SW480 (cell line): ENCODE results near the gene CREB5.

ENCODE experiments used
- DNase-seq: peaks from one replicate; pipeline ENCODE4 v3.0.0-alpha.2; 2016; ENCODE audit warnings: low spot score

Gene CREB5

DNA sequence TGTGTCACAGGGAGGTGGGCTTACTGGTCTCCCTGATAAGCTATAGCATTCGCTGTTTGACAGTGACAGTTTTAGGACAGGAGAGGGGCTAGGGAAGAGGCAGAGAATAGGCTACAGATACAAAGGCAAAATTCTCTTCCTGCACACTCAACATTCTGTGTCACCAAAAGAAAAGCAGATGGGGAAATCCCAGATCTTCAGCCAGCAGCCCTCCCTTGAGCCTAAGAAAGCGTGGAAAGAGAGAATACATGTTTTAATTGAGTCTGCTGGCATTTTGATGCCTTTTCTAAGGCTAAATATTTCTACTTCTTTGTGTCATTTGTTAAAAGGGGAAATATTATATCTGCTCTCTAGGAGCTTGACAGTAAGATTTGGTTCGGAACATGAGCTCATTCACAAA lies 298.8 kb downstream of the CREB5 start:
- DNase-seq = no peak

GRCh38 chr7:28714459-28715120 lies 302.3 kb downstream of the CREB5 start:
- DNase-seq = no peak

GRCh38 chr7:28717445-28718054 lies 305.2 kb downstream of the CREB5 start:
- no peak for DNase-seq

DNA sequence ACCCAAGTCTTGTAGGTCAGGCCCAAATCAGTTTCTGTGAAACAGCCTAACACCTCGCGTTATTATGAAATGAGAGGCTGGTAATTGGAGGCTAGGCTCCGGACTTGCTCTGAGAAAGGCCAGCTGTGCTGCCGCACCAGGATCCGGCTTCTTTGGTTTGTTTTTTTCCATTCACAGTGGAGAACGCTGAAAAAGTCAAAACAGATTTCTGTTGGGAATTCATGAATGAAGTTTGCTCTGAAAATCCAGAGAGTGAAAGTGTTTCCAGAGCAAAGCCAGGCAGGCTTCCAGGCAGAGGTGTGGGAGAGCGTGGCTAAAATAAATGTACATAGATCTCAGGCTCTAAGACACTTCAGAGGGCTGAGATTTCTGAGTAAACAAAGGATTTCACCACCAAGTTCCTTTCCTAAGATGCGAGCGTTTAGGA lies 305.8 kb downstream of the CREB5 start:
- no peak for DNase-seq

GRCh38 chr7:28718545-28718944 lies 306.2 kb downstream of the CREB5 start:
- no peak for DNase-seq

- DNase-seq = no peak
Observed at GRCh38 chr7:28722684-28723083, 310.4 kb downstream of the CREB5 start.

DNA sequence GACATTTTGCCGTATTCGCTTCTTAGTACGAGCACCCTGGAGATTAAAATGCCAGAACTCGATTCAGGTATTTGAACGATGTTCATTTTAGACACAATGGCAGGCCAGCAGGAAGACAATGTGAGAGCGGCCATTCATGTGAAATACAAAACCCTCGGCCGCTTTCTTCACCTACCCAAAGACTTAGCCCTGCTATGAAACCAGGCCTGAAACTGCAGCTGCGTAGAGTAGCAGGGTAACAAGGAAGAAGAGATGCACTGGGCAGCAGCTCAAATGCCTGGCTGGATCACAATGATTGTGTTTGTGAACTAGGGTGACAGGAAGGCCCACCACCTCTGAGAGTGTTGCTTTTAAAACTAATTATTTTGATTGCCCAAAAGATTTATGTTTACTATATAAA lies 311.0 kb downstream of the CREB5 start:
- no peak for DNase-seq

GRCh38 chr7:28724563-28724962 lies 312.2 kb downstream of the CREB5 start:
- DNase-seq = no peak

DNA sequence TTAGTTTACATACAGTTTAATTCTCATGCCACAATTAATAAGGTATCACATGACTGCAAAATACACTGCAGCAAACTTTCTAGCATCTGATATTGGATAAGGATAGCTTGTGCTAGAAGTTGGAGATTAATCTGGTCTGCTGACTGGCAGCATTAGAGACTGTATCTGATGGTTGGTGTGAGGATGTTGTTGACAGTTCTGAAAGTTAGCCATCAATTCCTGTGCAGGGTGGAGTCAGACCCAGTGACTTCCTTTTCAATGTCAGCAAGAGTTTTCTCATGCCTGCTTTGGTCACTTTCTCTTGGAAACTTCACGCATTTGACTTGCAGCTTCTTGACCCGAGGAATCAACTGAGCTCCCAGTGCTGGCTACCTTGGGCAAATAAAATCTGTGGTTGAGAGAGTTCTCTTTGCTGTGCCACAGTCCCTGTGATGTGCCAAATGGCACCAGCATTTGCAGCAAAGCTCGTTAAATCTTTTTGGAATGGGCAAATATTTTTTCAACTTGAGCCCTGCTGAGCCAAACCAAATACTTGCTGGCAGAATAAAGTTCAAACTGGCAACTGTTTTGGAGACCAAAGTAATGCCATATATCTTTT lies 312.8 kb downstream of the CREB5 start:
- no peak for DNase-seq

GRCh38 chr7:28725911-28726310 lies 313.6 kb downstream of the CREB5 start:
- no peak for DNase-seq

DNA sequence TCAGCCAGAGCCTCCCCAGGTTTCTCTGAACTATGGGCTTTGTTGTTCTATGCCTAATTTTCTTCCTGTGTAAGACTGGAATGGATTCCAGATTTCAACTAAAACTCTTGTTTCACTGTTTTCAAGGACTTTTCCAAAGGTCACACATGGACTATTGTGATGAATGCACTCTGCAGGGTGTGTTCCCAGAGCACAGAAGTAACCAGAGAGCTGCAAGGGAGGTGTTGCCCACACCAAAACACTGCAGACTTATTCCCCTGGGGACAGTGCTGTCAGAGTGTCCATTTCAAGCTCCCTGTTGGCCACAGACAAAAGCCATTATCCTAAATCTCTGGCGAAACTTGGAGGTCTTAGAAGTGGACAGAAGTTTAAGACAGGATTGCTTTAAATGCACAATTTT lies 314.2 kb downstream of the CREB5 start:
- no peak for DNase-seq

DNA sequence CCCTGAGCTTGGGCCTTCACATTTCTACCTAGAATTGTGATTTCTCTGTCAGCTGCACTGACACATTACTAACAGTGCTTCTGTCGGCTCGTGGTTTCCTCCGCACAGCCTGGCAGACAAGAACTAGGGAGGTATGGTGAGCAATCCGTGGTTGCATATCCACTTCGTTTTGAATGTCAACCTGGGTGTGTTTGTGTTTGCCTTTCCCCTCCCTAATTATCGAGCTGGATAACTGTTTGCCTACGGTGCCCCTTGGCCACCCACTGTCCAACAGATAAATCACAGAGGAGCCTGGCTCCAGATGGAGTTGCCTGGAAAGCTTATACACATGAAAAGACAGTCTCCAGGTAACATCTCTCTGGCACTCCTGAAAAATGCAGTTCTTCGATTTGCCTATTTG lies 317.0 kb downstream of the CREB5 start:
- peak; percentile 54 for DNase-seq

GRCh38 chr7:28729727-28730126 lies 317.4 kb downstream of the CREB5 start:
- peak; percentile 10 for DNase-seq

DNA sequence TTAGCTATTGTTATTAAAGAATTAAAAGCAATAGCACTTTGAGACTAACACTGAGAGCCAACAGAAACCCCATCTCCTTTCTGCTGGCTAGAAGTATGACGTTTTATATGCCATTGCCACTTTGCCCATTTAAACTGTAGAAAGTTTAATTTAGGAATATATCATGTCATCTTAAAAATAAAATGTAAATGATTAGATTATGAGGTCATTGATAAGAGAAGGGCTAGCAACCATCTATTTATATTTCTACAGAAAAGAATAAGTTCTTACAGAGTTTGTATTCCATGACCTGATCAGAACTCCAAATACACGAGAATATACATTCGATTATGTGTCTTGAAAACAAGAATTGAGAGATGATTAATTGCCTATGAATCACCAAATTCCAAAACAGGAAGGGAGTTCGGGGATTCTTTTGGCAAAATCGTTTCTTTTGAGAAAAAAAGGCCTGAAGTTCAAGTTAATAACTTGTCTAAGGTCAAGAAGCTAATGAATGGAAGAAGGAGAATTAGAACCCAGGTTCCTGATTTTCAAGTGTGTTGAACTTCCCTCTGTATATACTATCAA lies 318.9 kb downstream of the CREB5 start:
- no peak for DNase-seq

DNA sequence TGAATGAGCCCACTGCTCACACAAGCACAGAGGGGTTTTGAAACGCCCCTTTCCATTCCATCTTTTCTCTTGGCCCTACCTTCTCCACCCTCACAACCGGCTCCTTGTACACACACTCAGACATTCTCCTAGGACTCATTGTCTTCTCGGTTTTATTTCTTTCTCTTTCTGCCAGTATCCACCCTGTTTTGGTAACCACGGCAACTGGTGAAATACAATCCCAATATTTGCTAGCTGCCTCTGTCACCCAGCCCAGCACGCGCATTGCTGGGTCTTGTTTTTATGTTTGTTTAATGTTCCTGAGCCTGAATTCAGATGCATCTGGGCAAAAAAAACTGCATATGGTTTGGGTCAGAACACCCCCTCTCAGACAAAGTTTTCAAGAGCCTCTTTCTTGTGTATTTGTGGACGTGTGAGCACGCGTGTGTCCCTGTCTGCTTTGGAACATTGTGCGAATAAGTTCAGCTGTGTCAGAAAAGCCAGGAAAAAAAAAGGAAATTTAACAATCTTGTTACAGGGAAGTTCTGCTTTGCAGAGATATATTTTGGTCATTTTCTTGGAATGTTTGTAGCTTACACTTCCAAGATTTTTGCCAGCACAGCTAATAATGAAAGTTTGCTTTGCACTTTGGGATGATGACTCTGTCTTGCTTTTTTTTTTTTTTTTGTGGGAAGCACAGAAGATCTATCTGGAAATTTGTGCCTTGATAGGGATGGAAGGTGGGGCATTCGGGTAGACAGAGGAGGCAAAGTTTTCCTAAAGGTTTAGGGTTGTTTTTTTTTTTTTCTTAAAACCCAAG lies 320.0 kb downstream of the CREB5 start:
- no peak for DNase-seq

GRCh38 chr7:28733035-28733434 lies 320.7 kb downstream of the CREB5 start:
- no peak for DNase-seq

- DNase-seq = no peak
Observed at GRCh38 chr7:28738412-28738811, 326.1 kb downstream of the CREB5 start.

GRCh38 chr7:28739128-28739527 lies 326.8 kb downstream of the CREB5 start:
- DNase-seq = no peak

DNA sequence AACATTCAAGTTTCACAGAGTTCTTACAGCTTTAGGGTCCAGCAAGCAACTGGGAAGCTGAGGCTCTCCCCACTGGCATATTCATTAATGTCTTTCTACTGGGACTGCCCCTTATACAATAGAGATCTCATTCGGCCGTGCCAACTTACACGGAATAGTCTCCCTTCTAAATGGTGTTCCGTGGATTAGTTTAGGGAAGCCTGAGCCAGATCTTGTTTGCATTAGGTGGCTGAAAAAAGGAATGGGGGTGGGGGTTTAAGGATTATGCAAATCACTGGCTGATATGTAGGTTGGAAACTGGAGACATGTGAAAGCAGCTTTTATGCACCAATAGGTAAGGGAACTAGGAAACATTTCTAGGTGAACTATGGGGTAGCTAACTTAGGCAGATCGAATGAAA lies 327.5 kb downstream of the CREB5 start:
- DNase-seq = no peak

- no peak for DNase-seq
Observed at GRCh38 chr7:28744951-28745350, 332.6 kb downstream of the CREB5 start.

DNA sequence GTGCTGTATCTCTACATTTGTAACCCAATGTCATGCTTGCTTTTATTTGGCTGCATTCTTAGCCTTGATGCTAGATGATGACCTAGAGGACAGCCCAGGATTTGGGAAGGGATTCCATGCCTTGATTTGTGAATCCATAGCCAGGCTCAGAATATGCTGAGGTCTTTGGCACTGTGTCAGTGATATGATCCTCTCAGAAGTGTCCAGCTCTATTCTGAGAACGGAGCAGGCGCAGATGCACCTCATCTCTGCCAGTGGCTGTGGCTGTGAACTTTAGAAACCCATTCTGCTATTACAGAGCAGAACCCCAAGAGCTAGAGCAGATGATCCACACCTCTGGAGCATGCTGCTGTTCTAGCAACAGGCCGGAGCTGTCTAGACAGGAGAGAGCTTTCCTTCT lies 333.0 kb downstream of the CREB5 start:
- DNase-seq = no peak

DNA sequence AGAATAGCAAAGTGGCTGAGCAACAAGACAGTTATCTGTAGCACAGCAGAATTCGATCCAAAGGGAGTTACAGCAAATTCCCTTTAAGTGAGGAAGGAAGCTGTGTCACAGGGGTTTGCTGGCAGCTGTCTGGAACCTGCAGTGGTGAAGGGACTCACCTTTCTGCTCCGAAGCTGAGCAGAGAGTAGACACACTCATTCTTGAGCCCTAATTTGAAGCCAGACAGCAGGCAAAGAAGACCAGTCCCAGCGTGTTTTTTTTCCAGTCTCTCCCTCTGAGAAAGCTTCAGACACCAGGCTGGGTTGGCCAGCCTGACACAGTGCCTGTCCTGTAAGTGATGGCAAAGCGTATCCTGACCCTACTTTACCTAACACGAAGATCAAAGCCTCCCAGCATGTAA lies 335.1 kb downstream of the CREB5 start:
- DNase-seq = no peak

DNA sequence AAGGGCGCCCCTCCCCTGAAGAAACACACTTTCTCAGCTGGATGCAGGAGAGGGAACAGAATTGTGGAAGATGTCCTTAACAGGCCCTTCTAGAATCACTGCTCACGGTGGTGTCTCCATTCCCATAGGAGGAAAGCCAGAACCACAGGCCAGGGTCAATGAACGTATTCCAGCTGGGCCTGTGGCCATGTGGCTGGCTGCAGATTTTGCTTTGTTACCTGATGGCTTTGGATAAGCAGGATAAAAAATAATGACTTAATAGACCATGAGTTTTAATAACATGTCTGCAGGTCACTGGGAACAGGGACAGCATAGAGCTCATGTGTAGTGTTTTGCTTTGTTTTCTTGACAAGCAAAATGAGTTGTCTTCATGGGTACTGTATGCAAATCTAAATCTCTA lies 335.5 kb downstream of the CREB5 start:
- no peak for DNase-seq
